ENCODE results near the gene DUS3L. TPM values are rescaled to one million over a fixed set of nuclear protein-coding genes. Genes with fewer than 3 reads are reported as not detected.
A peak's percentile ranks its signal among the peaks of the same experiment; 100 is the strongest.

The DUS3L gene
- total RNA-seq, 1 donor from 2014 or later, result 26.8 TPM

- Histone ChIP-seq H3K9me3 (no peaks in the 10 kb centered on the region), H3K4me3 (no peak overlapping the region)
These were observed 41.7 kb upstream of the DUS3L start for GRCh38 chr19:5832527-5833216.

GRCh38 chr19:5832061-5832460 is 41.1 kb upstream of the DUS3L start:
- H3K4me1 ChIP-seq, result peaks cover 8% of the 10 kb centered on the region
- H3K4me3 ChIP-seq, result no peak overlapping the region
- intact Hi-C loops (cut with DNase I), result no loop called here
- peaks cover 18% of the 10 kb centered on the region for H3K27me3 ChIP-seq
- DNase-seq (no peak), ATAC-seq (no peak)
- no peak for TF ChIP-seq CTCF (IDR thresholded peaks at IDR 0.05)
- H3K9me3 ChIP-seq, result no peaks in the 10 kb centered on the region
- H3K27ac ChIP-seq, result no peak overlapping the region
- H3K36me3 ChIP-seq, result no peaks in the 10 kb centered on the region

More at GRCh38 chr19:5832527-5833216, 41.7 kb upstream of the DUS3L start:
- ATAC-seq, result no peak
- no peak for DNase-seq
- TF ChIP-seq CTCF (IDR thresholded peaks at IDR 0.05), result no peak
- intact Hi-C loops (cut with DNase I), result no loop called here
- Histone ChIP-seq H3K27ac (no peak overlapping the region), H3K27me3 (peaks cover 25% of the 10 kb centered on the region), H3K4me1 (peaks cover 8% of the 10 kb centered on the region), H3K36me3 (no peaks in the 10 kb centered on the region)

GRCh38 chr19:5831159-5831558 is 40.2 kb upstream of the DUS3L start:
- ATAC-seq, result no peak
- no peak for TF ChIP-seq CTCF (IDR thresholded peaks at IDR 0.05)

GRCh38 chr19:5829567-5830310 is 38.8 kb upstream of the DUS3L start:
- Histone ChIP-seq H3K4me3 (no peak overlapping the region), H3K27ac (no peak overlapping the region), H3K9me3 (no peaks in the 10 kb centered on the region), H3K27me3 (peaks cover 18% of the 10 kb centered on the region), H3K4me1 (peaks cover 8% of the 10 kb centered on the region), H3K36me3 (no peaks in the 10 kb centered on the region)
- ATAC-seq (no peak), DNase-seq (no peak)
- intact Hi-C loops (cut with DNase I), result no loop called here
- no peak for TF ChIP-seq CTCF (IDR thresholded peaks at IDR 0.05)

More at GRCh38 chr19:5831159-5831558, 40.2 kb upstream of the DUS3L start:
- H3K4me3 ChIP-seq, result no peak overlapping the region
- H3K9me3 ChIP-seq, result no peaks in the 10 kb centered on the region
- peaks cover 18% of the 10 kb centered on the region for H3K27me3 ChIP-seq
- H3K27ac ChIP-seq, result no peak overlapping the region
- peaks cover 8% of the 10 kb centered on the region for H3K4me1 ChIP-seq
- intact Hi-C loops (cut with DNase I), result no loop called here
- DNase-seq, result no peak
- H3K36me3 ChIP-seq, result no peaks in the 10 kb centered on the region

GRCh38 chr19:5828661-5829566 is 38.0 kb upstream of the DUS3L start:
- no peaks in the 10 kb centered on the region for H3K9me3 ChIP-seq
- intact Hi-C loops (cut with DNase I), result no loop called here
- H3K27ac ChIP-seq, result peak overlapping the region; percentile 66
- H3K4me1 ChIP-seq, result peaks cover 8% of the 10 kb centered on the region
- H3K4me3 ChIP-seq, result peak overlapping the region; percentile 63
- no peak for ATAC-seq
- H3K27me3 ChIP-seq, result peaks cover 18% of the 10 kb centered on the region
- no peaks in the 10 kb centered on the region for H3K36me3 ChIP-seq
- no peak for DNase-seq
- TF ChIP-seq CTCF (IDR thresholded peaks at IDR 0.05), result no peak

All from upper lobe of right lung (tissue), 1 donor.